Left kidney (tissue), 2 donors: ENCODE results near the gene KAT8. TPM values are rescaled to one million over a fixed set of nuclear protein-coding genes. Genes with fewer than 3 reads are reported as not detected.
"Not testable (repeated sequence)": the region's sequence is repeated elsewhere in the genome, so short reads cannot be mapped to it uniquely, and the experiment has no call there.

ENCODE experiments used
- DNase-seq: peaks from one replicate; pipeline ENCODE4 v3.0.0-alpha.2; 2013
- polyA plus RNA-seq: library from polyadenylated mRNA; unstranded; fragments of 120-200 nt; gene quantifications from one replicate; pipeline ENCODE4 v1.2.1, GENCODE V29; 2013; ENCODE audit not compliant: insufficient read length

KAT8 gene
- polyA plus RNA-seq, 1 donor, result 73.8 TPM

GRCh38 chr16:31145398-31145990, 28.0 kb downstream of the KAT8 start:
- no peak for DNase-seq

GRCh38 chr16:31147574-31147973, 30.1 kb downstream of the KAT8 start:
- DNase-seq, result no peak

- no peak for DNase-seq
These were observed 30.8 kb downstream of the KAT8 start for GRCh38 chr16:31148281-31148728.

GRCh38 chr16:31148896-31149295, 31.4 kb downstream of the KAT8 start:
- no peak for DNase-seq

- no peak for DNase-seq
These were observed 31.9 kb downstream of the KAT8 start for GRCh38 chr16:31149332-31149731.

- no peak for DNase-seq
These were observed 32.7 kb downstream of the KAT8 start, which contains the start of gene PRSS36 for GRCh38 chr16:31149894-31150890. TSS of gene PRSS36 (minus strand) at chr16:31150066. CDS start at chr16:31150035, 31 bp downstream.

- not testable (repeated sequence) for DNase-seq
These were observed 33.5 kb downstream of the KAT8 start for GRCh38 chr16:31150976-31151375.

GRCh38 chr16:31157136-31157535, 39.7 kb downstream of the KAT8 start:
- no peak for DNase-seq

- no peak for DNase-seq
These were observed 49.9 kb downstream of the KAT8 start for GRCh38 chr16:31167315-31167714.

- no peak for DNase-seq
These were observed 51.4 kb downstream of the KAT8 start for GRCh38 chr16:31168848-31169247.

GRCh38 chr16:31170048-31170447, 52.6 kb downstream of the KAT8 start:
- not testable (repeated sequence) for DNase-seq

GRCh38 chr16:31177136-31177535, 59.7 kb downstream of the KAT8 start:
- no peak for DNase-seq

- DNase-seq, result no peak
These were observed 61.8 kb downstream of the KAT8 start for GRCh38 chr16:31179219-31179746.

- DNase-seq, result peak; percentile 90
These were observed 62.4 kb downstream of the KAT8 start, which contains the start of gene FUS for GRCh38 chr16:31179747-31180459. TSS of gene FUS (plus strand) at chr16:31180139. CDS start at chr16:31180215, 76 bp downstream.

Other genes with a start within 250 kb of the KAT8 start
- gene BCL7C, start 223.6 kb upstream of the KAT8 start, polyA plus RNA-seq, result 35.0 TPM
- 6.4 TPM for gene CTF1, start 221.1 kb upstream of the KAT8 start, polyA plus RNA-seq
- 16.9 TPM for gene FBXL19, start 194.1 kb upstream of the KAT8 start, polyA plus RNA-seq
- 17.2 TPM for gene ORAI3, start 168.6 kb upstream of the KAT8 start, polyA plus RNA-seq
- gene SETD1A, start 159.9 kb upstream of the KAT8 start, polyA plus RNA-seq, result 17.6 TPM
- 6.7 TPM for gene HSD3B7, start 132.5 kb upstream of the KAT8 start, polyA plus RNA-seq
- 2.5 TPM for gene STX1B, start 107.0 kb upstream of the KAT8 start, polyA plus RNA-seq
- 38.6 TPM for gene STX4, start 84.1 kb upstream of the KAT8 start, polyA plus RNA-seq
- 5.1 TPM for gene ZNF668, start 43.4 kb upstream of the KAT8 start, polyA plus RNA-seq
- 10.3 TPM for gene ZNF646, start 43.2 kb upstream of the KAT8 start, polyA plus RNA-seq
- 1.3 TPM for gene PRSS53, start 28.7 kb upstream of the KAT8 start, polyA plus RNA-seq
- 58.1 TPM for gene VKORC1, start 22.9 kb upstream of the KAT8 start, polyA plus RNA-seq
- gene BCKDK, start 9.3 kb upstream of the KAT8 start, polyA plus RNA-seq, result 33.6 TPM
- 54.4 TPM for gene PRSS8, start 18.1 kb downstream of the KAT8 start, polyA plus RNA-seq
- gene PRSS36, start 32.4 kb downstream of the KAT8 start, polyA plus RNA-seq, result 0.67 TPM
- gene FUS, start 62.5 kb downstream of the KAT8 start, polyA plus RNA-seq, result 928 TPM
- gene PYCARD, start 85.1 kb downstream of the KAT8 start, polyA plus RNA-seq, result 7.3 TPM
- 0.17 TPM for gene TRIM72, start 96.5 kb downstream of the KAT8 start, polyA plus RNA-seq
- gene PYDC1, start 99.5 kb downstream of the KAT8 start, polyA plus RNA-seq, result not detected
- gene ITGAM, start 142.3 kb downstream of the KAT8 start, polyA plus RNA-seq, result 1.5 TPM
- 0.53 TPM for gene ITGAX, start 237.5 kb downstream of the KAT8 start, polyA plus RNA-seq